ENCODE results near the gene KCNT2.

DNA sequence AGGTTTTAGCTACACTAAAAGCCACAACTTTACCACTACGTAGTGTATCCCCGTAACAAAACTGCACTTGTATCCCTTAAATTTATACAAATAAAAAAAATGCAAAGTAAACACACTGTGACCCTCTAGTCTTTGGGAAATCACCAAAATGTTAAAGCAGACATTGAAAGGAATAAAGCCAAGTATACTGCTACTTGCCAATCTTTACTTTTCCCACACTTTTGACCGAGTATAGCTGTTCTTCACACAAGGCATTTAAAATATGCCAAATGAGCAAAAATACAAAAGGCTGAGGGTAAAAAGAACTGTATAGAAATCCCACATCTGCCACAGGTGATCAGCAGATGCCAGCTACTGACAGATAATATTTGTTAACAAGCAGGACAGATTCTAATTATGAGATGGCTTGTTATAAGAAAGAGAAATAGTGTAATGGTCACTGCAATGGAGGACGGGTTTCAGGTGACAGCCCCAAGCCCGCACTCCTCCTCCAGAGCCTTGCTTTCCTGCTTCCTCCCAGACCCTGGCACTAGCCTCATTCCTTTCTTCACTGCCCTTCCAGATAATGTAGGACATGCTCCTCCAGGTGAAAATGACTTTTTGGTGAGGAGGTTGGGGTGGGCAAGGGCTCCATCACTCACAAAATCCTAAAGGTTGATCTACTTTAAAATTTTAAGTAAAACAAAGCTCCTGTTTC, 18.1 kb downstream of the KCNT2 start:
- TF ChIP-seq, protein P1, sequence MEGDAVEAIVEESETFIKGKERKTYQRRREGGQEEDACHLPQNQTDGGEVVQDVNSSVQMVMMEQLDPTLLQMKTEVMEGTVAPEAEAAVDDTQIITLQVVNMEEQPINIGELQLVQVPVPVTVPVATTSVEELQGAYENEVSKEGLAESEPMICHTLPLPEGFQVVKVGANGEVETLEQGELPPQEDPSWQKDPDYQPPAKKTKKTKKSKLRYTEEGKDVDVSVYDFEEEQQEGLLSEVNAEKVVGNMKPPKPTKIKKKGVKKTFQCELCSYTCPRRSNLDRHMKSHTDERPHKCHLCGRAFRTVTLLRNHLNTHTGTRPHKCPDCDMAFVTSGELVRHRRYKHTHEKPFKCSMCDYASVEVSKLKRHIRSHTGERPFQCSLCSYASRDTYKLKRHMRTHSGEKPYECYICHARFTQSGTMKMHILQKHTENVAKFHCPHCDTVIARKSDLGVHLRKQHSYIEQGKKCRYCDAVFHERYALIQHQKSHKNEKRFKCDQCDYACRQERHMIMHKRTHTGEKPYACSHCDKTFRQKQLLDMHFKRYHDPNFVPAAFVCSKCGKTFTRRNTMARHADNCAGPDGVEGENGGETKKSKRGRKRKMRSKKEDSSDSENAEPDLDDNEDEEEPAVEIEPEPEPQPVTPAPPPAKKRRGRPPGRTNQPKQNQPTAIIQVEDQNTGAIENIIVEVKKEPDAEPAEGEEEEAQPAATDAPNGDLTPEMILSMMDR (IDR thresholded peaks at IDR 0.05), result no peak
- TF ChIP-seq EZH2 (IDR thresholded peaks at IDR 0.05), result no peak

Data from neural progenitor cell (in vitro differentiated cells).